ENCODE data around the gene CARD14.

- TF ChIP-seq POLR2A (IDR thresholded peaks at IDR 0.05; ENCODE audit: low read depth, low read length): no peak
- TF ChIP-seq TAF1 (IDR thresholded peaks at IDR 0.05; ENCODE audit: borderline replicate concordance, low read depth, low read length): no peak
- no peak for TF ChIP-seq POLR2AphosphoS5 (IDR thresholded peaks at IDR 0.05; ENCODE audit: low read depth, low read length)
Measured at GRCh38 chr17:80244871-80245509, 75.2 kb downstream of the CARD14 start.
